Left ventricle myocardium inferior (tissue), 1 donor: ENCODE results near the gene ATXN7L1. TPM values are rescaled to one million over a fixed set of nuclear protein-coding genes. Genes with fewer than 3 reads are reported as not detected.
"Not testable (repeated sequence)": the region's sequence is repeated elsewhere in the genome, so short reads cannot be mapped to it uniquely, and the experiment has no call there.

Experiments used
- DNase-seq: peaks from one replicate; pipeline ENCODE4 v3.0.0-alpha.2; 2020
- H3K27ac ChIP-seq: fragments of 200-600 bp; replicated peaks from 2 replicates; pipeline ENCODE4 v1.8.0; 2021
- H3K27me3 ChIP-seq: fragments of 200-600 bp; 2 replicates; pipeline ENCODE4 v1.8.0; 2021; ENCODE audit warnings: low read depth
- H3K36me3 ChIP-seq: fragments of 200-600 bp; 2 replicates; pipeline ENCODE4 v1.8.0; 2021
- H3K4me1 ChIP-seq: fragments of 200-600 bp; 2 replicates; pipeline ENCODE4 v1.8.0; 2021
- H3K4me3 ChIP-seq: fragments of 200-600 bp; 2 replicates; pipeline ENCODE4 v1.8.0; 2021; ENCODE audit warnings: mild to moderate bottlenecking, moderate library complexity
- H3K9me3 ChIP-seq: fragments of 200-600 bp; replicated peaks from 2 replicates; pipeline ENCODE4 v1.8.0; 2021
- intact Hi-C: fragments of 100-400 bp; cut with micrococcal nuclease; formaldehyde crosslinking; loops from one replicate; pipeline ENCODE4 v1.11.0; 2022
- total RNA-seq: library from RNA; stranded (reverse); fragmentation: NEBNext Ultra II Directional; extraction: Animal tissue kit (Norgen Biotek cat#: 25700); gene quantifications from one replicate; pipeline ENCODE4 v1.2.1, GENCODE V29; 2021
- TF ChIP-seq, protein P1 (sequence below): fragments of 200-600 bp; IDR thresholded peaks from 2 replicates; pipeline ENCODE4 v1.8.0; 2021; ENCODE audit warnings: antibody characterized with exemption, mild to moderate bottlenecking, borderline replicate concordance
- donor health status: DM: no; HTN: yes; CAD: no; lungs with severe emphysema.

Gene ATXN7L1
- total RNA-seq, 1 donor from 2014 or later: 6.2 TPM

DNA sequence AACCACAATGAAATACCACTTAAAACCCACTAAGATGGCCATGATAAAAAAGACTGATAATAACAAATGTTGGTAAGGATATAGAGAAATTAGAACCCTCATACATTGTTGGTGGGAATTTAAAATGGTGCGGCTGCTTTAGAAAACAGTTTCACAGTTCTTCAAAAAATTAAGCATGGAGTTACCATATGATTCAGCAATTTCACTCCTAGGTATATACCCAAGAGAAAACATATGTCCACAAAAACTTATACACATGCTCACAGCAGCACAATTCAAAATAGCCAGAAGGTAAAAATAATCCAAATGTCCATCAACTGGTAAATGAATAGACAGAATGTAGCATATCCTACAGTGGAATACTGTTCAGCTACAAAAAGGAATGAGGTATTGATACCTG is 30.0 kb downstream of the ATXN7L1 start:
- Histone ChIP-seq H3K27ac (no peak overlapping the region), H3K4me1 (peaks cover 18% of the 10 kb centered on the region), H3K4me3 (no peak overlapping the region), H3K9me3 (peaks cover 3% of the 10 kb centered on the region), H3K36me3 (no peaks in the 10 kb centered on the region), H3K27me3 (no peaks in the 10 kb centered on the region)
- intact Hi-C loops: no loop called here
- DNase-seq: no peak
- TF ChIP-seq, protein P1, sequence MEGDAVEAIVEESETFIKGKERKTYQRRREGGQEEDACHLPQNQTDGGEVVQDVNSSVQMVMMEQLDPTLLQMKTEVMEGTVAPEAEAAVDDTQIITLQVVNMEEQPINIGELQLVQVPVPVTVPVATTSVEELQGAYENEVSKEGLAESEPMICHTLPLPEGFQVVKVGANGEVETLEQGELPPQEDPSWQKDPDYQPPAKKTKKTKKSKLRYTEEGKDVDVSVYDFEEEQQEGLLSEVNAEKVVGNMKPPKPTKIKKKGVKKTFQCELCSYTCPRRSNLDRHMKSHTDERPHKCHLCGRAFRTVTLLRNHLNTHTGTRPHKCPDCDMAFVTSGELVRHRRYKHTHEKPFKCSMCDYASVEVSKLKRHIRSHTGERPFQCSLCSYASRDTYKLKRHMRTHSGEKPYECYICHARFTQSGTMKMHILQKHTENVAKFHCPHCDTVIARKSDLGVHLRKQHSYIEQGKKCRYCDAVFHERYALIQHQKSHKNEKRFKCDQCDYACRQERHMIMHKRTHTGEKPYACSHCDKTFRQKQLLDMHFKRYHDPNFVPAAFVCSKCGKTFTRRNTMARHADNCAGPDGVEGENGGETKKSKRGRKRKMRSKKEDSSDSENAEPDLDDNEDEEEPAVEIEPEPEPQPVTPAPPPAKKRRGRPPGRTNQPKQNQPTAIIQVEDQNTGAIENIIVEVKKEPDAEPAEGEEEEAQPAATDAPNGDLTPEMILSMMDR: no peak

DNA sequence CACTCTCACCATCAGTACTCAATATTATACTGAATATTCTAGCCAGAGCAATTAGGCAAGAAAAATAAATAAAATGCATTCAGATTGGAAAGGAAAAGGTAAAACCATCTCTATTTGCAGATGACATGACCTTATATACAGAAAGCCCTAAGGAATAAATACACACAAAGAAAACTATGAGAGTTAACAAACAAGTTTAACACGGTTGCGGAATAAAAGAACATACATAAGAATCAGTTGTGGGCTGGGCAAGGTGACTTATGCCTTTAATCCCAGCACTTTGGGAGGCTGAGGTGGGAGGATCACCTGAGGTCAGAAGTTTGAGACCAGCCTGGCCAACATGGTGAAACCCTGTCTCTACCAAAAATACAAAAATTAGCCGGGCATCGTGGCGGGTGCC is 31.7 kb downstream of the ATXN7L1 start:
- H3K9me3 ChIP-seq, intact Hi-C loops: not testable (repeated sequence)

GRCh38 chr7:105841866-105842265 is 34.5 kb downstream of the ATXN7L1 start:
- DNase-seq: no peak
- Histone ChIP-seq H3K27me3 (no peaks in the 10 kb centered on the region), H3K9me3 (peaks cover 3% of the 10 kb centered on the region), H3K36me3 (no peaks in the 10 kb centered on the region), H3K27ac (no peak overlapping the region), H3K4me1 (peaks cover 19% of the 10 kb centered on the region), H3K4me3 (no peak overlapping the region)
- intact Hi-C loops: no loop called here
- TF ChIP-seq, protein P1: no peak

More for the DNA sequence above, 31.7 kb downstream of the ATXN7L1 start:
- H3K36me3 ChIP-seq, H3K4me3 ChIP-seq, H3K27me3 ChIP-seq, H3K27ac ChIP-seq, DNase-seq: not testable (repeated sequence)
- H3K4me1 ChIP-seq: peaks cover 11% of the 10 kb centered on the region

GRCh38 chr7:105840981-105841749 is 35.2 kb downstream of the ATXN7L1 start:
- Histone ChIP-seq H3K4me3 (no peak overlapping the region), H3K9me3 (peaks cover 2% of the 10 kb centered on the region), H3K27ac (no peak overlapping the region), H3K27me3 (no peaks in the 10 kb centered on the region), H3K36me3 (no peaks in the 10 kb centered on the region), H3K4me1 (peaks cover 19% of the 10 kb centered on the region)
- DNase-seq: no peak
- TF ChIP-seq, protein P1: no peak
- intact Hi-C loops: no loop called here

- H3K27ac ChIP-seq: no peak overlapping the region
- no peak for DNase-seq
- peaks cover 19% of the 10 kb centered on the region for H3K4me1 ChIP-seq
- H3K9me3 ChIP-seq: no peaks in the 10 kb centered on the region
- intact Hi-C loops: no loop called here
- no peaks in the 10 kb centered on the region for H3K36me3 ChIP-seq
- no peak overlapping the region for H3K4me3 ChIP-seq
- TF ChIP-seq, protein P1: no peak
- H3K27me3 ChIP-seq: no peaks in the 10 kb centered on the region
These were observed 37.1 kb downstream of the ATXN7L1 start for GRCh38 chr7:105839266-105839665.

DNA sequence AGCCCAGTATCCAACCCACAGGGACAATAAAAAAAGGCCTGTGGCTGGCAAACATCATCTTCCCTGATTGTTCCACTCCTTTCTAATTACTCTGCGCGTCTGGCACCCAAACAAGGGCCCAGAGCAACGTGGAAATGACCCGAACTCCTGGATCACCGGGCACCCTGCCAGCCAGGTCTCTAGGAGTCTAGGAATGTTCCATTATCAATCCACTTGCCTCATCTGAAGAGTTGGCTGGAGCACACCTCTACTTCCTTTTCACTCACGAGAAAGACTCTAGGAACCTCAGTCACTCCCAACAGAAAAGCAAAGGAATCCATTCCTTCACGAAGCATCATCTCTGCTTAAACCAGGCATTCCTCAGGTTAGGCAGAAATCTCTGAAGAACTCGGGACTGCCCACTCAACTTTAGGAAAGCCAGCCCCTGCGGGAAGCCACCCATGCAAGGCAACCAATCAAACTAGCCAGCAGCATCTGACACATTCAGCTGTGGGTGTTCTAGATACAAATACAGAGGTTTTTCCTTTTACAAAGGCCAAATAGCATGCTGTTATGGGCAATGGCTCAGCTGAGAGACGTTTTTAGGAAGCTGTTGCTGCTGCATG is 37.7 kb downstream of the ATXN7L1 start:
- H3K4me3 ChIP-seq: no peak overlapping the region
- no peaks in the 10 kb centered on the region for H3K9me3 ChIP-seq
- no peak overlapping the region for H3K27ac ChIP-seq
- H3K4me1 ChIP-seq: peaks cover 19% of the 10 kb centered on the region
- peak; percentile 29 for DNase-seq
- TF ChIP-seq, protein P1: no peak
- no peaks in the 10 kb centered on the region for H3K27me3 ChIP-seq
- intact Hi-C loops: no loop called here
- H3K36me3 ChIP-seq: no peaks in the 10 kb centered on the region
